Stimulated activated CD4-positive, alpha-beta T cell treated with anti-CD3 and anti-CD28 coated beads, Interleukin-2, amount 100 ng/mL, for 48 hours (primary cell): Measurements from ENCODE around the gene CNNM3.
A peak's percentile ranks its signal among the peaks of the same experiment; 100 is the strongest.

Experiments used
- DNase-seq, 2 donors: peaks; one replicate each; pipeline ENCODE4 v3.0.0-alpha.2; 2020

The CNNM3 gene

GRCh38 chr2:96819876-96820511 is 3.9 kb downstream of the CNNM3 start:
- no peak for DNase-seq

GRCh38 chr2:96821113-96821675 is 5.1 kb downstream of the CNNM3 start:
- no peak for DNase-seq

- DNase-seq, result no peak
These were observed 6.7 kb downstream of the CNNM3 start for GRCh38 chr2:96822786-96823185.

- no peak for DNase-seq
These were observed 7.1 kb downstream of the CNNM3 start for GRCh38 chr2:96823198-96823597.

- DNase-seq, result no peak
These were observed 8.2 kb downstream of the CNNM3 start for GRCh38 chr2:96824079-96824870.

- no peak for DNase-seq
These were observed 9.0 kb downstream of the CNNM3 start for GRCh38 chr2:96825057-96825456.

- DNase-seq, result no peak
These were observed 10.6 kb downstream of the CNNM3 start for GRCh38 chr2:96826546-96827278.

- no peak for DNase-seq
These were observed 12.4 kb downstream of the CNNM3 start for GRCh38 chr2:96828436-96828835.

GRCh38 chr2:96828874-96829273 is 12.8 kb downstream of the CNNM3 start:
- no peak for DNase-seq

GRCh38 chr2:96830044-96830562 is 14.0 kb downstream of the CNNM3 start:
- DNase-seq, result no peak

- DNase-seq, result no peak
These were observed 15.6 kb downstream of the CNNM3 start for GRCh38 chr2:96831679-96832078.

- no peak for DNase-seq
These were observed 16.3 kb downstream of the CNNM3 start for GRCh38 chr2:96832408-96832753.

- no peak for DNase-seq
These were observed 16.9 kb downstream of the CNNM3 start for GRCh38 chr2:96832754-96833507.

GRCh38 chr2:96835830-96836229 is 19.8 kb downstream of the CNNM3 start:
- no peak for DNase-seq

GRCh38 chr2:96837575-96837974 is 21.5 kb downstream of the CNNM3 start:
- DNase-seq, result no peak

- no peak for DNase-seq
These were observed 22.6 kb downstream of the CNNM3 start for GRCh38 chr2:96838345-96839292.

- DNase-seq, result peak; percentile 68
These were observed 23.3 kb downstream of the CNNM3 start for GRCh38 chr2:96839293-96839874.

GRCh38 chr2:96839875-96840850 is 24.1 kb downstream of the CNNM3 start:
- no peak for DNase-seq

- no peak for DNase-seq
These were observed 25.8 kb downstream of the CNNM3 start for GRCh38 chr2:96841701-96842495.
